Thyroid gland (tissue), 4 donors: Measurements from ENCODE around the gene REPS2.

Source experiments
- POLR2A ChIP-seq, 2 donors: fragments of 450-650 bp; IDR thresholded peaks; one replicate each; pipeline ENCODE4 v1.6.1; 2017; ENCODE audit warnings: antibody characterized with exemption in 2 of 2, mild to moderate bottlenecking in 2 of 2, moderate library complexity in 1 of 2
- TF ChIP-seq, protein P1 (sequence below), 6 experiments: fragments of 200-600 bp in 3 of 6; fragments of 450-650 bp in 3 of 6; sonication (generic) in 3 of 6; IDR thresholded peaks; one replicate each; pipeline ENCODE4 v1.5.1; 2016 to 2019; ENCODE audit warnings: antibody characterized with exemption in 6 of 6, mild to moderate bottlenecking in 2 of 6, inconsistent platforms in 1 of 6, moderate library complexity in 1 of 6

DNA sequence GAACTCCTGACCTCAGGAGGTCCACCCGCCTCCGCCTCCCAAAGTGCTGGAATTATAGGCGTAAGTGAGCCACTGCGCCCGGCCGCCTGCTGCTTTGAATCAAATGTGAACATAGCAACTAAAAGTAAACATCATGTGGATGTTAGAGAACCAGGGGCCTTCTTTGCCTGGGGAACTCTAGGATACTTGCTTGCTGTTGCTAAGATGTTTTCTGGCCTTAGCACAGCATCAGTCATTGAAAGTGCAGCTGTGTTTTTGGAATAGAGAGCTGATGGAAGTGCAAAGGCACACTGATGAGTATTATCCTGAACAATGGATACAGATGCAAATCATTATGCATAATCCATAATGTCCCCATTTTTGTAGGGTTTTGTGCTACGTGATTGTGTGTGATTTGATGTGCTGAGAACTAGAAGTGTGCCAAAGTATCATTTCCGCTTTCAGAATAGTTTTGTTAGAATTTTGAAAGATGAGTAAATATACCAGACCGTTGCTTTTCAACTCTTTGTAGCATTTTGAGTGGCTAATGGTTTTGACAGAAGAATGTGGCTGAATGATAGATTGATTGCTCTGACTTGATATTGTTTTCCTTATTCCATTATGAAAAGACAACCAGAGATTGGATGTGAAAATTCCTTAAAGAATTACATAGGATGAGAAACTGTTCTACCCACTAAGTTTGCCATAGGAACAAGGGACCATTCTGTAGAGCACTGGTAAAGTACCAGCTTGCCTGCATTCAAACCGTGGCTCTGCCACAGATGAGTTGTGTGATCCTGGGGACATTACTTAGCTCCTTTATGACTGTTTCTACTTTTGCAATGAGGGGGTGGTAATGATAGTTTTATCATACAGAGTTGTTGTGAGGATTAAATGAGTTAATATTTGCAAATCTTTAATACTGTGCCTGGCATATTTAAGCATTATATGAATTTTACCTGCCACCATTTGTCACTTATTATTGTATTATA is 74.7 kb downstream of the REPS2 start:
- TF ChIP-seq POLR2A (IDR thresholded peaks at IDR 0.05) = no peak
- TF ChIP-seq, protein P1, sequence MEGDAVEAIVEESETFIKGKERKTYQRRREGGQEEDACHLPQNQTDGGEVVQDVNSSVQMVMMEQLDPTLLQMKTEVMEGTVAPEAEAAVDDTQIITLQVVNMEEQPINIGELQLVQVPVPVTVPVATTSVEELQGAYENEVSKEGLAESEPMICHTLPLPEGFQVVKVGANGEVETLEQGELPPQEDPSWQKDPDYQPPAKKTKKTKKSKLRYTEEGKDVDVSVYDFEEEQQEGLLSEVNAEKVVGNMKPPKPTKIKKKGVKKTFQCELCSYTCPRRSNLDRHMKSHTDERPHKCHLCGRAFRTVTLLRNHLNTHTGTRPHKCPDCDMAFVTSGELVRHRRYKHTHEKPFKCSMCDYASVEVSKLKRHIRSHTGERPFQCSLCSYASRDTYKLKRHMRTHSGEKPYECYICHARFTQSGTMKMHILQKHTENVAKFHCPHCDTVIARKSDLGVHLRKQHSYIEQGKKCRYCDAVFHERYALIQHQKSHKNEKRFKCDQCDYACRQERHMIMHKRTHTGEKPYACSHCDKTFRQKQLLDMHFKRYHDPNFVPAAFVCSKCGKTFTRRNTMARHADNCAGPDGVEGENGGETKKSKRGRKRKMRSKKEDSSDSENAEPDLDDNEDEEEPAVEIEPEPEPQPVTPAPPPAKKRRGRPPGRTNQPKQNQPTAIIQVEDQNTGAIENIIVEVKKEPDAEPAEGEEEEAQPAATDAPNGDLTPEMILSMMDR (IDR thresholded peaks at IDR 0.05) = no peak
